GM12878 (cell line): ENCODE measurements around the gene PRR29. TPM values are rescaled to one million over a fixed set of nuclear protein-coding genes. Genes with fewer than 3 reads are reported as not detected.

Experiments
- ATAC-seq: fragments of 200-7000 bp; cut with Tn5 transposase; 3 replicates; pipeline ENCODE4 v1.9.1; 2020; ENCODE audit warnings: mild to moderate bottlenecking, moderate library complexity
- BruUV-seq: library from RNA; stranded (reverse); fragments of 400-500 nt; replicated peaks from 2 replicates; lab custom pipeline; 2021; lab: Mats Ljungman, UMichigan
- CTCF ChIA-PET: fragments of 300-600 bp; sonication (Branson Sonifier 250); formaldehyde crosslinking; extraction: SDS; loops from one replicate; lab custom pipeline; 2021; ENCODE audit warnings: inconsistent platforms; lab: Yijun Ruan, JAX
- POLR2A ChIA-PET: fragments of 350-600 bp; formaldehyde crosslinking; extraction: SDS; loops from one replicate; lab custom pipeline; 2021; ENCODE audit warnings: inconsistent platforms; lab: Charles Lee
- RAD21 ChIA-PET: fragments of 300-600 bp; sonication (Branson Sonifier 250); formaldehyde crosslinking; loops from one replicate; lab custom pipeline; 2023; ENCODE audit warnings: antibody characterized with exemption; ENCODE audit not compliant: unreplicated experiment; lab: Charles Lee
- SMC1A ChIA-PET: fragments of 300-600 bp; sonication (Branson Sonifier 250); formaldehyde crosslinking; loops from one replicate; lab custom pipeline; 2023; ENCODE audit not compliant: unreplicated experiment, uncharacterized antibody; lab: Charles Lee
- DNase-seq: peaks from one replicate; pipeline ENCODE4 v3.0.0-alpha.2; 2011; ENCODE audit warnings: low read depth, low spot score
- FAIRE-seq: peaks from 3 replicates; lab custom pipeline; 2011; peaks lifted over from hg19 to GRCh38; lab: Jason Lieb, UNC
- H2AFZ ChIP-seq: 2 replicates; pipeline ENCODE4 v1.6.0; 2011; ENCODE audit warnings: low read depth, low read length, control low read depth; ENCODE audit not compliant: control insufficient read depth
- H3K27ac ChIP-seq: 2 replicates; pipeline ENCODE4 v1.5.1; 2011; ENCODE audit warnings: control low read depth; ENCODE audit not compliant: control insufficient read depth, insufficient read depth
- H3K27me3 ChIP-seq, 2 experiments: replicated peaks in 1 of 2; 2 replicates each; pipeline versions ENCODE4 v1.6.0 to v1.6.1; 2011; ENCODE audit warnings: low read length in 1 of 2; ENCODE audit not compliant: control insufficient read depth in 2 of 2, insufficient read depth in 2 of 2
- H3K36me3 ChIP-seq, 2 experiments: 2 replicates each; pipeline ENCODE4 v1.5.1; 2011; ENCODE audit warnings: low read length in 1 of 2; ENCODE audit not compliant: control insufficient read depth in 2 of 2, insufficient read depth in 2 of 2
- H3K4me1 ChIP-seq: 2 replicates; pipeline ENCODE4 v1.6.1; 2011; ENCODE audit warnings: mild to moderate bottlenecking, low read length, moderate library complexity, mixed read lengths; ENCODE audit not compliant: control insufficient read depth, insufficient read depth
- H3K4me2 ChIP-seq: 2 replicates; pipeline ENCODE4 v1.6.0; 2011; ENCODE audit warnings: control low read depth; ENCODE audit not compliant: control insufficient read depth, insufficient read depth
- H3K4me3 ChIP-seq: fragments of 200-600 bp; sonication (generic); 2 replicates; pipeline ENCODE4 v1.5.1; 2016
- H3K79me2 ChIP-seq: 2 replicates; pipeline ENCODE4 v1.6.0; 2011; ENCODE audit warnings: low read length; ENCODE audit not compliant: control insufficient read depth, insufficient read depth
- H3K9ac ChIP-seq: 2 replicates; pipeline ENCODE4 v1.8.0; 2011; ENCODE audit warnings: low read length, control low read depth, mixed read lengths; ENCODE audit not compliant: control insufficient read depth, insufficient read depth
- H3K9me3 ChIP-seq: replicated peaks from 3 replicates; pipeline ENCODE4 v1.5.1; 2011; ENCODE audit warnings: mild to moderate bottlenecking, low read length; ENCODE audit not compliant: control insufficient read depth, insufficient read depth
- H4K20me1 ChIP-seq: 2 replicates; pipeline ENCODE4 v1.6.0; 2011; ENCODE audit not compliant: control insufficient read depth, insufficient read depth
- CHD4 ChIP-seq: fragments of 200-600 bp; sonication (generic); IDR thresholded peaks from 2 replicates; pipeline ENCODE4 v1.6.1; 2016; ENCODE audit warnings: mild to moderate bottlenecking
- GABPA ChIP-seq: IDR thresholded peaks from 2 replicates; pipeline ENCODE4 v1.6.1; 2014; ENCODE audit warnings: antibody characterized with exemption, low read depth, mild to moderate bottlenecking, inconsistent platforms
- IRF3 ChIP-seq: fragments of 450-650 bp; IDR thresholded peaks from 2 replicates; pipeline ENCODE4 v1.6.1; 2014; ENCODE audit warnings: mild to moderate bottlenecking
- KLF5 ChIP-seq: fragments of 450-650 bp; IDR thresholded peaks from 2 replicates; pipeline ENCODE4 v1.6.1; 2014; ENCODE audit warnings: mild to moderate bottlenecking; ENCODE audit not compliant: partially characterized antibody
- LARP7 ChIP-seq: fragments of 450-650 bp; IDR thresholded peaks from 2 replicates; pipeline ENCODE4 v1.6.1; 2017; ENCODE audit warnings: mild to moderate bottlenecking
- MEF2A ChIP-seq: IDR thresholded peaks from 2 replicates; pipeline ENCODE4 v1.6.1; 2011; ENCODE audit warnings: low read depth, mild to moderate bottlenecking, low read length, moderate library complexity; ENCODE audit not compliant: insufficient read depth
- NFXL1 ChIP-seq: fragments of 450-650 bp; IDR thresholded peaks from 2 replicates; pipeline ENCODE4 v1.6.1; 2017; ENCODE audit warnings: antibody characterized with exemption, mild to moderate bottlenecking, borderline replicate concordance
- SPI1 ChIP-seq: IDR thresholded peaks from 2 replicates; pipeline ENCODE4 v1.6.1; 2011; ENCODE audit warnings: low read depth, mild to moderate bottlenecking, low read length, moderate library complexity, borderline replicate concordance; ENCODE audit not compliant: insufficient read depth
- TCF12 ChIP-seq: IDR thresholded peaks from 2 replicates; pipeline ENCODE4 v1.6.1; 2011; ENCODE audit warnings: low read depth, mild to moderate bottlenecking, low read length
- USF1 ChIP-seq: IDR thresholded peaks from 2 replicates; pipeline ENCODE4 v1.6.1; 2011; ENCODE audit warnings: borderline replicate concordance, low read depth, mild to moderate bottlenecking, moderate library complexity, mixed read lengths, low read length; ENCODE audit not compliant: insufficient read depth; ENCODE audit errors: extremely low read length
- YBX1 ChIP-seq: fragments of 450-650 bp; IDR thresholded peaks from 2 replicates; pipeline ENCODE4 v1.6.1; 2016; ENCODE audit warnings: antibody characterized with exemption
- ZBTB40 ChIP-seq: fragments of 450-650 bp; IDR thresholded peaks from 2 replicates; pipeline ENCODE4 v1.6.1; 2016; ENCODE audit warnings: mild to moderate bottlenecking, moderate library complexity, borderline replicate concordance
- ZNF217 ChIP-seq: fragments of 450-650 bp; IDR thresholded peaks from 2 replicates; pipeline ENCODE4 v1.6.1; 2017; ENCODE audit warnings: antibody characterized with exemption, mild to moderate bottlenecking
- ZNF384 ChIP-seq: IDR thresholded peaks from 2 replicates; pipeline ENCODE4 v1.6.1; 2012; ENCODE audit warnings: low read depth, mild to moderate bottlenecking, low read length, improper control_type of control experiment, borderline replicate concordance
- WGBS: methylation state at CpG from one replicate; pipeline ENCODE4 v1.1.6; 2016; ENCODE audit warnings: low lambda C conversion rate; ENCODE audit not compliant: insufficient replicate concordance, insufficient coverage; ENCODE audit errors: missing lambda C conversion rate; 5-methylcytosine and 5-hydroxymethylcytosine counted together
- in situ Hi-C: fragments of 300-500 bp; cut with MboI; formaldehyde crosslinking; loops from 9 replicates; pipeline ENCODE4 v1.14.3; 2018; ENCODE audit warnings: mixed read lengths
- intact Hi-C: fragments of 100-400 bp; cut with micrococcal nuclease; formaldehyde crosslinking; loops from one replicate; pipeline ENCODE4 v1.14.2; 2022; ENCODE audit not compliant: unreplicated experiment
- polyA plus RNA-seq, 11 experiments: library from polyadenylated mRNA; depleted of rRNA in 4 of 11; unstranded in 6 of 11; stranded (reverse) in 5 of 11; fragments of >200 nt; fragmentation: Nextera tagmentation in 4 of 11; fragmentation: Illumina TruSeq in 1 of 11; extraction: Ambion mirVana in 4 of 11; extraction: Trizol in 1 of 11; gene quantifications; 1 replicate in 1 of 11; 2 replicates in 10 of 11; pipeline versions ENCODE4 v1.2.1 to v1.2.3, GENCODE V29; 2011 to 2016; ENCODE audit warnings: inconsistent platforms in 2 of 11, missing spikeins in 2 of 11, low read depth in 1 of 11
- total RNA-seq, 4 experiments: library from RNA; depleted of rRNA in 3 of 4; stranded (reverse); fragments of >200 nt in 3 of 4; fragmentation: Illumina TruSeq in 1 of 4; extraction: Trizol in 1 of 4; gene quantifications; 2 replicates each; pipeline versions ENCODE4 v1.2.1 to v1.2.3, GENCODE V29; 2013 to 2021

The PRR29 gene
- total and polyA plus RNA-seq, 10 of the 15 experiments (the other 5 are each of a cell fraction or from before 2014, with no cell fraction given), result 0.01 to 2.4 (median 0.18) TPM; not detected in 3

GRCh38 chr17:63955232-63955631, 42.9 kb upstream of the PRR29 start:
- no peaks in the 10 kb centered on the region for H3K36me3 ChIP-seq
- intact Hi-C loops (no loop called here), in situ Hi-C loops (no loop called here)
- BruUV-seq, result no TSS peak
- CTCF ChIA-PET, result interaction anchor here (0.6 to 11.0 kb wide), 11 partner anchors 9 to 178 kb away, joined by 3 to 315 read pairs (median 17); partner anchors contain the start of genes CD79B, CSHL1, GH1 and ICAM2
- no peak for ATAC-seq
- no peak for DNase-seq
- H3K27ac ChIP-seq, result no peak overlapping the region
- H3K79me2 ChIP-seq, result no peaks in the 10 kb centered on the region
- H2AFZ ChIP-seq, result no peak overlapping the region
- no peaks in the 10 kb centered on the region for H3K9me3 ChIP-seq
- no peaks in the 10 kb centered on the region for H3K27me3 ChIP-seq
- H4K20me1 ChIP-seq, result no peaks in the 10 kb centered on the region
- no peak overlapping the region for H3K4me3 ChIP-seq
- 82% methylated on average over 11 of the region's 11 CpGs for WGBS
- POLR2A ChIA-PET, result interaction anchor here (0.9 to 1.0 kb wide), 3 partner anchors 23 to 65 kb away, joined by 3 to 5 read pairs (median 3); partner anchors contain the start of gene ICAM2
- H3K4me1 ChIP-seq, result peaks cover 14% of the 10 kb centered on the region
- H3K9ac ChIP-seq, result no peak overlapping the region
- SMC1A ChIA-PET, result interaction anchor here (1.0 to 9.9 kb wide), 6 partner anchors 9 to 61 kb away, joined by 4 to 155 read pairs (median 6); partner anchors contain the start of genes CD79B and GH1
- RAD21 ChIA-PET, result interaction anchor here (0.9 to 7.8 kb wide), 7 partner anchors 9 to 65 kb away, joined by 3 to 97 read pairs (median 5); partner anchors contain the start of genes GH1 and ICAM2
- no peak for FAIRE-seq
- H3K4me2 ChIP-seq, result no peak overlapping the region
- TF ChIP-seq ZNF217 (no peak), MEF2A (no peak), IRF3 (no peak), ZBTB40 (no peak), ZNF384 (no peak), KLF5 (no peak), SPI1 (no peak), CHD4 (no peak), TCF12 (no peak), USF1 (no peak), GABPA (no peak), NFXL1 (no peak), YBX1 (no peak), LARP7 (no peak)
